ENCODE results near the gene ARPC5. TPM values are rescaled to one million over a fixed set of nuclear protein-coding genes. Genes with fewer than 3 reads are reported as not detected.

Gene ARPC5
- total RNA-seq, 4 donors from 2014 or later, result 10.8 to 14.6 (median 13.0) TPM

DNA sequence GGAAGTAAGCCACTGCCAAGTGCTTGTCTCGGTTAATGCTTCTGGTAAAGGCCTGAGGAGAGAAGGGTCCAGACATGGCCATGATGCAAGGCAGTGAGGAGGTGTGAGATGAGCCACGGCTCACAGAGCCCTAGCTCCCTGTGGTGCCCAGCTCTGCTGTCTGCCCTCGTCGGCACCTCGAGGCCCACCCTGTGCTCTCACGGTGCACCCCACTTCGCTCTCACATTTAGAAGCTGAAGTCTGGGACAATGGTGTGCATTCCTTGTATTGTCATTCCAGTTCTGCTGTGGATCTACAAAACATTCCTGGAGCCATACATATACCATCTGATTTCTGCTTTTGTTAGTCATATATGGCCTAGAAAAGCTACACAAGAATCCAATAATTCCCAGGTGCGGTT lies 48.7 kb downstream of the ARPC5 start:
- no peak for TF ChIP-seq POLR2A (IDR thresholded peaks at IDR 0.05)
- TF ChIP-seq, protein P1, sequence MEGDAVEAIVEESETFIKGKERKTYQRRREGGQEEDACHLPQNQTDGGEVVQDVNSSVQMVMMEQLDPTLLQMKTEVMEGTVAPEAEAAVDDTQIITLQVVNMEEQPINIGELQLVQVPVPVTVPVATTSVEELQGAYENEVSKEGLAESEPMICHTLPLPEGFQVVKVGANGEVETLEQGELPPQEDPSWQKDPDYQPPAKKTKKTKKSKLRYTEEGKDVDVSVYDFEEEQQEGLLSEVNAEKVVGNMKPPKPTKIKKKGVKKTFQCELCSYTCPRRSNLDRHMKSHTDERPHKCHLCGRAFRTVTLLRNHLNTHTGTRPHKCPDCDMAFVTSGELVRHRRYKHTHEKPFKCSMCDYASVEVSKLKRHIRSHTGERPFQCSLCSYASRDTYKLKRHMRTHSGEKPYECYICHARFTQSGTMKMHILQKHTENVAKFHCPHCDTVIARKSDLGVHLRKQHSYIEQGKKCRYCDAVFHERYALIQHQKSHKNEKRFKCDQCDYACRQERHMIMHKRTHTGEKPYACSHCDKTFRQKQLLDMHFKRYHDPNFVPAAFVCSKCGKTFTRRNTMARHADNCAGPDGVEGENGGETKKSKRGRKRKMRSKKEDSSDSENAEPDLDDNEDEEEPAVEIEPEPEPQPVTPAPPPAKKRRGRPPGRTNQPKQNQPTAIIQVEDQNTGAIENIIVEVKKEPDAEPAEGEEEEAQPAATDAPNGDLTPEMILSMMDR (IDR thresholded peaks at IDR 0.05 in 4 of 5, conservative IDR thresholded peaks at IDR 0.05 in 1 of 5), result no peak
- Histone ChIP-seq H3K36me3 (no peaks in the 10 kb centered on the region), H3K27me3 (no peaks in the 10 kb centered on the region), H3K4me1 (no peaks in the 10 kb centered on the region), H3K9me3 (no peaks in the 10 kb centered on the region), H3K4me3 (no peak overlapping the region), H3K27ac (no peak overlapping the region)
- DNase-seq (no peak), ATAC-seq (no peak)
- in situ Hi-C loops (cut with MboI; ENCODE audit: low sequenced_read_pairs in 4 of 4) (no loop called here), intact Hi-C loops (cut with DNase I; ENCODE audit: low total_unique reads) (no loop called here)

DNA sequence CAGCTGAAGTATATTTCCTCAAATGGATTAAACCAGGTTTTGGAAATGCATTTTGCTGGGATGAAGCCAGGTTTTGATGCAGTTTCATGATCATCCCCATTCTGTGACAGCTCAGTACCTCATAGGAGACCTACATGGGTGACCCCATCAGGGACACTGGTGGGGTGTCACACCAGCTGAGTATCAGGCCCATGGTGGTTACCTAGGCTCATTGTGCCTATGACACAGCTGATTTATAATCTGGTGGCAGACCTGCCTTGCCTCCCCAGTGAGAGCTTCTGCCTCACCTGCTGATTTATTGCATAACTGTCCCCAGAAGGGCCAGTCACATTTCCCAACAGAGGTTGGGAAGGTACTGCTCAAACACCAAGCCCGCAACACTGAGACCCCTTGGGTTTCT lies 49.1 kb downstream of the ARPC5 start:
- Histone ChIP-seq H3K27ac (no peak overlapping the region), H3K4me3 (no peak overlapping the region), H3K27me3 (no peaks in the 10 kb centered on the region), H3K9me3 (no peaks in the 10 kb centered on the region), H3K4me1 (no peaks in the 10 kb centered on the region), H3K36me3 (no peaks in the 10 kb centered on the region)
- intact Hi-C loops (cut with DNase I; ENCODE audit: low total_unique reads) (no loop called here), in situ Hi-C loops (cut with MboI; ENCODE audit: low sequenced_read_pairs in 4 of 4) (no loop called here)
- ATAC-seq (no peak), DNase-seq (no peak)
- TF ChIP-seq, protein P1 (IDR thresholded peaks at IDR 0.05 in 4 of 5, conservative IDR thresholded peaks at IDR 0.05 in 1 of 5), result no peak
- TF ChIP-seq POLR2A (IDR thresholded peaks at IDR 0.05), result no peak

DNA sequence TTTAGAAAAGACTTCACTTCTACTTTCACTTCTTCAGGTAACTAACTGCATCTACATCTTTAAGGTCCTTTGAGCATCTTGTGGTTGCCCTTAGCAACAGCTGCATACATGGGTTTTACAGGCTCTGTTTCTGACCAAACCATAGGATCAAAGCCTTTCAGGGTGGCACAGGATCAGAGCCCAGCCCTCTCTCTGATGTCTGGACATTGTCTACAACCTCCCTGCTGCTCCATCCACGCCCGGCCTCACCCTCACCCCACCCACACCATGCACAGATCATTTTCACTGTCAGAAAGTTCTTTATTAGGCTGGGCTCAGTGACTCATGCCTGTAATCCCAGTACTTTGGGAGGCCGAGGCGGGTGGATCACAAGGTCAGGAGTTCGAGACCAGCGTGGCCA lies 50.5 kb downstream of the ARPC5 start:
- in situ Hi-C loops (cut with MboI; ENCODE audit: low sequenced_read_pairs in 4 of 4), result no loop called here
- H3K27me3 ChIP-seq, result no peaks in the 10 kb centered on the region
- intact Hi-C loops (cut with DNase I; ENCODE audit: low total_unique reads), result no loop called here
- TF ChIP-seq, protein P1 (IDR thresholded peaks at IDR 0.05 in 4 of 5, conservative IDR thresholded peaks at IDR 0.05 in 1 of 5), result no peak
- no peak for TF ChIP-seq POLR2A (IDR thresholded peaks at IDR 0.05)
- DNase-seq, result no peak
- no peak overlapping the region for H3K27ac ChIP-seq
- no peak for ATAC-seq
- no peak overlapping the region for H3K4me3 ChIP-seq
- no peaks in the 10 kb centered on the region for H3K9me3 ChIP-seq
- no peaks in the 10 kb centered on the region for H3K36me3 ChIP-seq
- H3K4me1 ChIP-seq, result no peaks in the 10 kb centered on the region

DNA sequence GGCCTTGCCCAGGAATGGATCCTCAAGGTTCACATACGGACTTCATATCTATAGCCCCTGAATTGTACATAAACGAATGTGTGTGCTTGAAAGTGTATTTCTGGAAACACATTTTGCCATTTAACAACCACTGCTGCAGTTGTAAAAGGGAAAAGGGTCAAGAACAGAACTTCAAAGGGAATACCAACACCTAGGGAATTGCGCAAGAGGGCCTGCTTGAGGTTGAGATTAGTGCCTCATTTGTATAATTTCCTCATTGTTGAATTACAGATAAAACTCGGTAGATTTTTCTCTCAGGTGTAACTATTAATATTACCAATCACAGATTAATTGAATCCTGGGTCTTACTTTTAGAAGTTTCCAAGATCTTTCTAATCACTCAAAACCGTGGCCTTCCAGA lies 51.4 kb downstream of the ARPC5 start:
- ATAC-seq (no peak), DNase-seq (no peak)
- intact Hi-C loops (cut with DNase I; ENCODE audit: low total_unique reads), result no loop called here
- Histone ChIP-seq H3K9me3 (no peaks in the 10 kb centered on the region), H3K36me3 (no peaks in the 10 kb centered on the region), H3K27me3 (no peaks in the 10 kb centered on the region), H3K4me3 (no peak overlapping the region), H3K27ac (no peak overlapping the region), H3K4me1 (no peaks in the 10 kb centered on the region)
- in situ Hi-C loops (cut with MboI; ENCODE audit: low sequenced_read_pairs in 4 of 4), result no loop called here
- TF ChIP-seq, protein P1 (IDR thresholded peaks at IDR 0.05 in 4 of 5, conservative IDR thresholded peaks at IDR 0.05 in 1 of 5), result no peak
- TF ChIP-seq POLR2A (IDR thresholded peaks at IDR 0.05), result no peak

DNA sequence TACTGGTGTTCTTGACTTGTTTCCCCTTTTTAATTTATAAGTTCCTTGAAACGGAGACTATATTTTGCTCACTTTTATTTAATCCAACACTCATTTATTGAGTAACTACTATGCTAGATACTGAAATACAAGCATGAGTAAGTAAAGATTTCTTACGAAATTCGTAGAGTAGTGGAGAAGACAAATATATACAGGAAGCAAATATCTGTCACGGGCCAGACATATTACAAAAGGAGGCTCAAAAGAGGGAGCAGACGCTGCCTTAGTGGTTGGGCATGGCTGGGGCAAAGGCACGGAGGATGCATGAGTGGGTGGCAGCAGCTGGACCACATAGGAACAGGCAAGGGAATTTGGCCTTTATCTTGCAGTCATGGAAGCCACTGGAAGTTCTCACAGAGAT lies 52.1 kb downstream of the ARPC5 start:
- no peaks in the 10 kb centered on the region for H3K27me3 ChIP-seq
- in situ Hi-C loops (cut with MboI; ENCODE audit: low sequenced_read_pairs in 4 of 4), result no loop called here
- H3K4me3 ChIP-seq, result no peak overlapping the region
- no peak overlapping the region for H3K27ac ChIP-seq
- no peaks in the 10 kb centered on the region for H3K36me3 ChIP-seq
- ATAC-seq, result no peak
- no peaks in the 10 kb centered on the region for H3K4me1 ChIP-seq
- TF ChIP-seq, protein P1 (IDR thresholded peaks at IDR 0.05 in 4 of 5, conservative IDR thresholded peaks at IDR 0.05 in 1 of 5), result no peak
- H3K9me3 ChIP-seq, result no peaks in the 10 kb centered on the region
- DNase-seq, result no peak
- intact Hi-C loops (cut with DNase I; ENCODE audit: low total_unique reads), result no loop called here

Measured in gastrocnemius medialis (tissue), 4 donors.